SK-N-SH (cell line): ENCODE results near the gene KIF3B. TPM values are rescaled to one million over a fixed set of nuclear protein-coding genes. Genes with fewer than 3 reads are reported as not detected.
"Not testable (repeated sequence)": the region's sequence is repeated elsewhere in the genome, so short reads cannot be mapped to it uniquely, and the experiment has no call there.

Experiments
- CTCF ChIA-PET: fragments of 300-600, 350-600 bp; formaldehyde crosslinking; extraction: SDS; loops from one replicate; lab custom pipeline; 2021; lab: Yijun Ruan, JAX
- POLR2A ChIA-PET: fragments of 350-600 bp; sonication (Branson Sonifier 250); formaldehyde crosslinking; extraction: SDS; loops from one replicate; lab custom pipeline; 2020; ENCODE audit warnings: antibody characterized with exemption, inconsistent platforms; lab: Yijun Ruan, JAX
- DNase-seq: peaks from one replicate; pipeline ENCODE4 v3.0.0; 2012
- H2AFZ ChIP-seq: fragments of 200-600 bp; sonication (generic); 2 replicates; pipeline ENCODE4 v1.8.1; 2016; ENCODE audit warnings: antibody characterized with exemption, mild to moderate bottlenecking, low read depth
- H3F3A ChIP-seq: fragments of 200-600 bp; sonication (generic); replicated peaks from 2 replicates; pipeline ENCODE3; 2016; ENCODE audit warnings: antibody characterized with exemption, mild to moderate bottlenecking; ENCODE audit not compliant: insufficient read depth
- H3K27ac ChIP-seq, 2 experiments: fragments of 200-500 bp in 1 of 2; fragments of 200-600 bp in 1 of 2; sonication (Bioruptor generic) in 1 of 2; sonication (generic), shearing (Covaris generic) in 1 of 2; 2 replicates each; pipeline versions ENCODE4 v1.5.1 to v1.6.1; 2014 to 2016; ENCODE audit warnings: low read depth in 2 of 2, inconsistent platforms in 1 of 2, low read length in 1 of 2, mild to moderate bottlenecking in 1 of 2, mixed read lengths in 1 of 2
- H3K27me3 ChIP-seq: fragments of 200-600 bp; sonication (generic), shearing (Covaris generic); 2 replicates; pipeline ENCODE4 v1.6.1; 2016; ENCODE audit warnings: mixed run types; ENCODE audit not compliant: insufficient read depth
- H3K36me3 ChIP-seq, 2 experiments: fragments of 200-500 bp in 1 of 2; fragments of 200-600 bp in 1 of 2; sonication (Bioruptor generic) in 1 of 2; sonication (generic) in 1 of 2; replicated peaks in 1 of 2; 2 replicates each; pipeline versions ENCODE3 to v1.5.1; 2014 to 2016; ENCODE audit warnings: low read length in 1 of 2, mild to moderate bottlenecking in 1 of 2; ENCODE audit not compliant: insufficient read depth in 2 of 2, control insufficient read depth in 1 of 2
- H3K4me1 ChIP-seq, 2 experiments: fragments of 200-500 bp in 1 of 2; fragments of 200-600 bp in 1 of 2; sonication (Bioruptor generic) in 1 of 2; sonication (generic), shearing (Covaris generic) in 1 of 2; 2 replicates each; pipeline versions ENCODE4 v1.5.1 to v1.6.1; 2014 to 2016; ENCODE audit warnings: low read depth in 1 of 2, low read length in 1 of 2, mixed run types in 1 of 2; ENCODE audit not compliant: insufficient read depth in 2 of 2, control insufficient read depth in 1 of 2
- H3K4me2 ChIP-seq: fragments of 200-600 bp; sonication (generic), shearing (Covaris generic); 2 replicates; pipeline ENCODE4 v1.6.1; 2017; ENCODE audit warnings: mixed run types
- H3K4me3 ChIP-seq, 2 experiments: fragments of 200-500 bp in 1 of 2; fragments of 200-600 bp in 1 of 2; sonication (Bioruptor generic) in 1 of 2; sonication (generic), shearing (Covaris generic) in 1 of 2; 2 replicates each; pipeline versions ENCODE4 v1.5.1 to v1.8.1; 2014 to 2016; ENCODE audit warnings: low read depth in 2 of 2, inconsistent platforms in 1 of 2, low read length in 1 of 2, mild to moderate bottlenecking in 1 of 2, mixed read lengths in 1 of 2, moderate library complexity in 1 of 2
- H3K79me2 ChIP-seq: fragments of 200-600 bp; sonication (generic); 2 replicates; pipeline ENCODE4 v1.8.1; 2017; ENCODE audit warnings: mild to moderate bottlenecking; ENCODE audit not compliant: insufficient read depth
- H3K9ac ChIP-seq: fragments of 200-600 bp; sonication (generic); 2 replicates; pipeline ENCODE4 v1.6.1; 2017; ENCODE audit warnings: mixed run types
- H3K9me2 ChIP-seq: fragments of 200-600 bp; sonication (generic); 2 replicates; pipeline ENCODE4 v1.6.1; 2017; ENCODE audit warnings: mixed run types
- H3K9me3 ChIP-seq: fragments of 200-600 bp; sonication (generic); 2 replicates; pipeline ENCODE4 v1.6.1; 2017; ENCODE audit warnings: mixed run types, mild to moderate bottlenecking, moderate library complexity
- H4K20me1 ChIP-seq: fragments of 200-600 bp; sonication (generic); 2 replicates; pipeline ENCODE4 v1.6.1; 2017; ENCODE audit warnings: mild to moderate bottlenecking, mixed run types; ENCODE audit not compliant: insufficient read depth
- CHD2 ChIP-seq: fragments of 150-350 bp; IDR thresholded peaks from 2 replicates; pipeline ENCODE4 v1.6.1; 2018; ENCODE audit warnings: low read length; ENCODE audit not compliant: partially characterized antibody
- EP300 ChIP-seq, 2 experiments: IDR thresholded peaks; 2 replicates each; pipeline versions ENCODE4 v1.4.0 to v1.6.1; 2012; ENCODE audit warnings: borderline replicate concordance in 1 of 2, low read depth in 1 of 2, low read length in 1 of 2
- FOSL2 ChIP-seq: IDR thresholded peaks from 2 replicates; pipeline ENCODE4 v1.4.0; 2012; ENCODE audit warnings: low read depth, mild to moderate bottlenecking, moderate library complexity, borderline replicate concordance
- FOXM1 ChIP-seq: IDR thresholded peaks from 2 replicates; pipeline ENCODE4 v1.4.0; 2012; ENCODE audit warnings: low read depth, mild to moderate bottlenecking
- GATA2 ChIP-seq: sonication (generic); formaldehyde crosslinking; IDR thresholded peaks from 2 replicates; pipeline ENCODE4 v1.5.0; 2020; ENCODE audit warnings: mild to moderate bottlenecking, missing genetic modification reagents
- JUND ChIP-seq: IDR thresholded peaks from 2 replicates; pipeline ENCODE4 v1.4.0; 2012
- MEF2A ChIP-seq: IDR thresholded peaks from 2 replicates; pipeline ENCODE4 v1.4.0; 2012; ENCODE audit warnings: low read depth, borderline replicate concordance
- MXI1 ChIP-seq: IDR thresholded peaks from 2 replicates; pipeline ENCODE4 v1.6.1; 2012; ENCODE audit warnings: mild to moderate bottlenecking, low read depth, low read length, improper control_type of control experiment
- RCOR1 ChIP-seq: fragments of 150-350 bp; IDR thresholded peaks from 2 replicates; pipeline ENCODE4 v1.6.1; 2017; ENCODE audit warnings: antibody characterized with exemption, low read length
- REST ChIP-seq: IDR thresholded peaks from 2 replicates; pipeline ENCODE4 v1.6.1; 2012; ENCODE audit warnings: mild to moderate bottlenecking, low read depth, low read length, moderate library complexity
- RFX5 ChIP-seq: IDR thresholded peaks from 2 replicates; pipeline ENCODE4 v1.6.1; 2012; ENCODE audit warnings: mild to moderate bottlenecking, improper control_type of control experiment, low read length
- RXRA ChIP-seq: IDR thresholded peaks from 2 replicates; pipeline ENCODE4 v1.4.0; 2012; ENCODE audit warnings: low read depth, mild to moderate bottlenecking, borderline replicate concordance
- SIN3A ChIP-seq: IDR thresholded peaks from 2 replicates; pipeline ENCODE4 v1.6.1; 2012; ENCODE audit warnings: low read depth, mild to moderate bottlenecking, low read length, moderate library complexity, borderline replicate concordance
- TAF1 ChIP-seq: IDR thresholded peaks from 2 replicates; pipeline ENCODE4 v1.6.1; 2012; ENCODE audit warnings: low read depth, mild to moderate bottlenecking, low read length, moderate library complexity, borderline replicate concordance
- WGBS: methylation state at CpG from one replicate; pipeline ENCODE4 v1.1.6; 2017; ENCODE audit warnings: low lambda C conversion rate; 5-methylcytosine and 5-hydroxymethylcytosine counted together
- polyA plus RNA-seq, 3 experiments: library from polyadenylated mRNA; depleted of rRNA; stranded (reverse); fragments of >200 nt; gene quantifications; 2 replicates each; pipeline ENCODE4 v1.2.3, GENCODE V29; 2012

Gene KIF3B
- polyA plus RNA-seq, 1 of the 3 experiments (the other 2 are of a cell fraction), result 18.6 TPM

GRCh38 chr20:32338665-32339064 lies 61.2 kb downstream of the KIF3B start:
- H3K36me3 ChIP-seq, result peaks cover 0 to 12% of the 10 kb centered on the region in 2 experiments
- no peak overlapping the region for H3K9ac ChIP-seq
- H3K9me2 ChIP-seq, result no peaks in the 10 kb centered on the region
- peaks cover 0 to 2% of the 10 kb centered on the region in 2 experiments; a peak in 1 of 4 replicates for H3K4me1 ChIP-seq
- no peak overlapping the region for H3K4me3 ChIP-seq
- H4K20me1 ChIP-seq, result no peaks in the 10 kb centered on the region
- ChIA-PET CTCF (interaction anchor here (1.7 kb wide), 1 partner anchor 14 kb away, joined by 3 read pairs; no protein-coding TSS in a partner anchor), POLR2A (no interaction called here)
- H3F3A ChIP-seq, result no peaks in the 10 kb centered on the region
- no peak overlapping the region for H3K4me2 ChIP-seq
- H3K9me3 ChIP-seq, result no peaks in the 10 kb centered on the region
- H3K27ac ChIP-seq, result no peak overlapping the region
- no peak overlapping the region for H2AFZ ChIP-seq
- WGBS, result 95% methylated on average over 7 of the region's 7 CpGs
- DNase-seq, result no peak
- H3K27me3 ChIP-seq, result no peaks in the 10 kb centered on the region
- TF ChIP-seq FOSL2 (no peak), SIN3A (no peak)
- H3K79me2 ChIP-seq, result no peaks in the 10 kb centered on the region

DNA sequence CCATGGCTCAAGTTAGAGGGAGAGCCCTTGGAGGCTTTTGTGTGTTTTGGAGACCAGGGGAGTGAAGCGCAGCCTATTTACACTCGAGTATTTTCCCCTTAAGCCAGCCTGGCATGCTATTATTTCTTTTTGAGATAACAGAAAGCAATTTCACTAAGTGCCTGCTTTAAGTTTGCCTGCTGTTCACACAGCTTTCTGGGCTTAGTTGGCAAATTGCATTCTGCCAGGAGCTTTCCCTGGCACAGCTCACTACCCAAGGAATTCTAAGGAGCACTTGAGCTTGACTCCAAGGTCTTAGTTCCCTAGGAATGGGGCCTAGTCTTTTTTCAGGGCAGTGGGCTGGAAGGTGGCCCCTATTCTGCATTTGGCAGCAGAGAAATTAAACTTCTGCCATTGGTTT lies 61.7 kb downstream of the KIF3B start:
- peaks cover 0 to 2% of the 10 kb centered on the region in 2 experiments; a peak in 1 of 4 replicates for H3K4me1 ChIP-seq
- CTCF ChIA-PET, result interaction anchor here (1.3 kb wide), 1 partner anchor 118 kb away, joined by 6 read pairs; no protein-coding TSS in a partner anchor

DNA sequence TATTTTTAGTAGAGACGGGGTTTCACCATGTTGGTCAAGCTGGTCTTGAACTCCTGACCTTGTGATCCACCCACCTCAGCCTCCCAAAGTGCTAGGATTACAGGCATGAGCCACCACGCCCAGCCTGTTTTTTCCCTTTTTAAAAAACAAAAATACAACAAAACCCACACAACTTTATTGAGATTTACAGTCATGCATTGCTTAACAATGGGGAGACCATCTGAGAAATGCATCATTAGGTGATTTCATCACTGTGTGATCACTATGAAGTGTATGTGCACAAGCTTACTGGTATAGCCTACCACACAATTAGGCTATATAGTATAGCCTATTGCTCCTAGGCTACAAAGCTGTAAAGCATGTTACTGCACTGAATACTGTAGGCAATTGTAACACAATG lies 63.6 kb downstream of the KIF3B start:
- H4K20me1 ChIP-seq, H3K27me3 ChIP-seq, H3K9ac ChIP-seq, H2AFZ ChIP-seq, H3K4me1 ChIP-seq, H3K9me3 ChIP-seq, H3F3A ChIP-seq, H3K4me2 ChIP-seq, H3K4me3 ChIP-seq, H3K79me2 ChIP-seq, CTCF ChIA-PET, H3K36me3 ChIP-seq, DNase-seq, H3K27ac ChIP-seq, POLR2A ChIA-PET, H3K9me2 ChIP-seq: not testable (repeated sequence)
- WGBS, result 96% methylated on average over 2 of the region's 2 CpGs

More for the DNA sequence above, 61.7 kb downstream of the KIF3B start:
- no peaks in the 10 kb centered on the region for H4K20me1 ChIP-seq
- H2AFZ ChIP-seq, result no peak overlapping the region
- no peaks in the 10 kb centered on the region for H3K9me2 ChIP-seq
- H3K27me3 ChIP-seq, result no peaks in the 10 kb centered on the region
- no peak for DNase-seq
- H3K9me3 ChIP-seq, result no peaks in the 10 kb centered on the region
- no peak overlapping the region for H3K9ac ChIP-seq
- H3F3A ChIP-seq, result no peaks in the 10 kb centered on the region
- peaks cover 0 to 7% of the 10 kb centered on the region in 2 experiments for H3K36me3 ChIP-seq
- no peak overlapping the region for H3K4me3 ChIP-seq
- no peak overlapping the region for H3K4me2 ChIP-seq
- no peak for TF ChIP-seq FOXM1
- TF ChIP-seq JUND, result no peak
- TF ChIP-seq CHD2, result no peak
- no peak for TF ChIP-seq MEF2A
- H3K27ac ChIP-seq, result no peak overlapping the region
- 64% methylated on average over 2 of the region's 2 CpGs for WGBS
- no peaks in the 10 kb centered on the region for H3K79me2 ChIP-seq
- POLR2A ChIA-PET, result no interaction called here

DNA sequence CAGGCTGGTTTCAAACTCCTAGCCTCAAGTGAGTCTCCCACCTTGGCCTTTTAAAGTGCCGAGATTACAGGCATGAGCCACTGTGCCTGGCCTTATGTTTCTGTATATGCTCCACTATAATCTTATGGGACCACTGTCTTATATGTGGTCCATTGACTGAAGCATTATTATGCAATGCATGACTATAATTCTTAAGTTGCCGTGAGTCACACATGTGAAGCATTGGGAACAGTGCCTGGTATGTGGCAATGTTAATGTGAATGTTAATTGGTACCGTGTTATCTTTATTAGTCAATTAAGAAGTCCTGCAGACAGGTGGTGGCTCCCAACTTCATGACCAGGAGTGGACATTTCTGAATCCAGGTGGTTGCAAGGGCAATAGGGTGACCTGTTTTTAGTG lies 66.0 kb downstream of the KIF3B start:
- Histone ChIP-seq H3F3A (no peaks in the 10 kb centered on the region), H2AFZ (no peak overlapping the region), H3K79me2 (no peaks in the 10 kb centered on the region), H3K27me3 (no peaks in the 10 kb centered on the region), H3K4me3 (no peak overlapping the region), H3K9me2 (no peaks in the 10 kb centered on the region), H3K4me1 (peaks cover 0 to 2% of the 10 kb centered on the region in 2 experiments; a peak in 1 of 4 replicates), H3K9ac (no peak overlapping the region), H4K20me1 (no peaks in the 10 kb centered on the region), H3K27ac (no peak overlapping the region), H3K9me3 (no peaks in the 10 kb centered on the region), H3K4me2 (no peak overlapping the region), H3K36me3 (no peaks in the 10 kb centered on the region)
- no peak for DNase-seq
- ChIA-PET POLR2A (no interaction called here), CTCF (no interaction called here)
- WGBS, result 76% methylated on average over 3 of the region's 3 CpGs
- TF ChIP-seq CHD2 (no peak), REST (no peak), EP300 (IDR thresholded peaks at IDR 0.05; ENCODE audit: borderline replicate concordance in 1 of 2, low read depth in 1 of 2, low read length in 1 of 2) (no peak), RXRA (no peak), RCOR1 (no peak), TAF1 (no peak), MXI1 (no peak), GATA2 (CRISPR knock-in tag) (no peak), RFX5 (no peak), JUND (no peak), SIN3A (no peak)
